AG04449 (cell line): ENCODE measurements around the gene KRT38.

Experiments used
- CTCF ChIA-PET: fragments of 350-600 bp; formaldehyde crosslinking; extraction: SDS; loops from one replicate; lab custom pipeline; 2021; ENCODE audit warnings: antibody characterized with exemption; lab: Yijun Ruan, JAX
- POLR2A ChIA-PET: fragments of 400-600, 350-600 bp; formaldehyde crosslinking; extraction: SDS; loops from one replicate; lab custom pipeline; 2020; ENCODE audit warnings: antibody characterized with exemption, inconsistent platforms; lab: Yijun Ruan, JAX
- DNase-seq: peaks from one replicate; pipeline ENCODE4 v3.0.0-alpha.2; 2010; ENCODE audit warnings: low read depth, low spot score
- H3K4me3 ChIP-seq: 2 replicates; pipeline ENCODE4 v1.5.1; 2011; ENCODE audit warnings: low read depth, mild to moderate bottlenecking, control low read depth, low read length
- TF ChIP-seq, protein P1 (sequence below): IDR thresholded peaks from one replicate; pipeline ENCODE4 v1.5.1; 2011; ENCODE audit warnings: mild to moderate bottlenecking, moderate library complexity, low read length, control low read depth, inconsistent platforms; ENCODE audit not compliant: insufficient read depth; ENCODE audit errors: missing control alignments

The KRT38 gene

DNA sequence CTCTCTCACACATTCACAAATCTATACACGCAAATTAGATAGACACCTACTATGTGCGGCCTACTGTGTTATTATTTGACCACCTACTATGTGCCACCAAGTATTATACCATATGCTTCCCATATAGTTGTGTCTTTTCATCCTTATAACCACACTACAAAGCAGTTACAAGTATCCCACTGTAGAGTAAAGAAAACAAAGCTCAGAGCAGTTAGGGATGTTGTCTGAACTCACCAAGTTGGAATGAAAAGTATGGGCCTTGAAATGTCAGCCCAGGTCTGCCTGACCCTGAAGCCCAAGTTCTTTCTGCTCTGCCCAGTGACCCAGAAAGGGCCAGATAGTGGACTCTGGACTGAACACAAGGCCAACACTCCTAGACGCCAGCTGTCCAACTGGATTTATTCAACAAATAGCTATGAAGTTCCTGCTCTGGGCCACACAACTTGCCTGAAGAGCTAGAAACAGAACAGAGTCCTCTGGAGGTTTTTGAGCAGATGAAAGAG is 24.9 kb downstream of the KRT38 start:
- TF ChIP-seq, protein P1, sequence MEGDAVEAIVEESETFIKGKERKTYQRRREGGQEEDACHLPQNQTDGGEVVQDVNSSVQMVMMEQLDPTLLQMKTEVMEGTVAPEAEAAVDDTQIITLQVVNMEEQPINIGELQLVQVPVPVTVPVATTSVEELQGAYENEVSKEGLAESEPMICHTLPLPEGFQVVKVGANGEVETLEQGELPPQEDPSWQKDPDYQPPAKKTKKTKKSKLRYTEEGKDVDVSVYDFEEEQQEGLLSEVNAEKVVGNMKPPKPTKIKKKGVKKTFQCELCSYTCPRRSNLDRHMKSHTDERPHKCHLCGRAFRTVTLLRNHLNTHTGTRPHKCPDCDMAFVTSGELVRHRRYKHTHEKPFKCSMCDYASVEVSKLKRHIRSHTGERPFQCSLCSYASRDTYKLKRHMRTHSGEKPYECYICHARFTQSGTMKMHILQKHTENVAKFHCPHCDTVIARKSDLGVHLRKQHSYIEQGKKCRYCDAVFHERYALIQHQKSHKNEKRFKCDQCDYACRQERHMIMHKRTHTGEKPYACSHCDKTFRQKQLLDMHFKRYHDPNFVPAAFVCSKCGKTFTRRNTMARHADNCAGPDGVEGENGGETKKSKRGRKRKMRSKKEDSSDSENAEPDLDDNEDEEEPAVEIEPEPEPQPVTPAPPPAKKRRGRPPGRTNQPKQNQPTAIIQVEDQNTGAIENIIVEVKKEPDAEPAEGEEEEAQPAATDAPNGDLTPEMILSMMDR = no peak
- ChIA-PET CTCF (interaction anchor here (0.8 to 1.3 kb wide), 5 partner anchors 12 to 232 kb away, joined by 3 to 6 read pairs (median 3); partner anchors contain the start of gene KRT34), POLR2A (interaction anchor here (0.6 to 1.2 kb wide), 2 partner anchors 12 to 593 kb away, joined by 3 to 4 read pairs; partner anchors contain the start of gene KRT10)
- no peak overlapping the region for H3K4me3 ChIP-seq
- no peak for DNase-seq

DNA sequence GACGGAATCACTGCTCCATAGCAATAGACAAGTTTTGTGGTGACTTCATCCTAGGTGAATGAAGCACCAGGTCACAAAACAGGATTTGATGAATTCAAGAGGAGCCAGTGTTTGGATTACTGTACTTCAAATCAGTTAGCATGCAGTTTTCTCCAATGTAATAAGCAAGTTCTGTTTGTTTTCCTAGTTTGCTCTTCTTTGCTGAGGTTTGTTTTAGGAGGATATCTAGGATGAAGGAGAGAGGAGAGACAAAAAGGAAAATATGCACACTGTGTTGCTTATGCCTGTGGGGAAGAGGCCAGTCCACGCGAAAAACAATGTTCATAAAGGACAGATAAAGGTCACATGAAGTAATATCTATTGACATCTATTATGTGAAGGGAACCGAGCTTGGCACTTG is 25.4 kb downstream of the KRT38 start:
- no peak for DNase-seq
- POLR2A ChIA-PET = interaction anchor here (1.2 kb wide), 1 partner anchor 11 kb away, joined by 4 read pairs; no protein-coding TSS in a partner anchor
- no peak overlapping the region for H3K4me3 ChIP-seq
- CTCF ChIA-PET = interaction anchor here (1.1 to 1.3 kb wide), 4 partner anchors 12 to 233 kb away, joined by 3 to 6 read pairs (median 4); partner anchors contain the start of gene KRT34
- TF ChIP-seq, protein P1 = no peak

DNA sequence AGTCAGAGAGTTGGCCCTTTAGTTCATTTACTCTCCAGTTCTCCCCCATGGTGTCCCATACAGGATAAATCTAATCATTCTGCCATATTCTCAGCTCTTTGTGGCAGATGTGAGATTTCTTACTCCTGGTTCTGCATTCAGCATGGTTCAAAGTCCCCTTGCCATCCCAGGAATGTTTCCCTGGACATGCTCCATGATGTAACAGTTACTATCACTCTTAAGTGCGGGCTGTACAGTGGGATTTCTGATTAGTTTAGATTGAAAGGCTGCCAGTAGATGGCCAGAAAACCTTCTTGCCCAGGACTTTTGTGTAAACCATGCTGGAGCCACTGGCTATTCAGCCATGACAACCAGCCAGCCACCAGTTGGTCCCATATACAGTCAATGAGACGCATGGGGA is 26.8 kb downstream of the KRT38 start:
- POLR2A ChIA-PET = interaction anchor here (1.4 kb wide), 1 partner anchor 10 kb away, joined by 4 read pairs; no protein-coding TSS in a partner anchor
- TF ChIP-seq, protein P1 = no peak

DNA sequence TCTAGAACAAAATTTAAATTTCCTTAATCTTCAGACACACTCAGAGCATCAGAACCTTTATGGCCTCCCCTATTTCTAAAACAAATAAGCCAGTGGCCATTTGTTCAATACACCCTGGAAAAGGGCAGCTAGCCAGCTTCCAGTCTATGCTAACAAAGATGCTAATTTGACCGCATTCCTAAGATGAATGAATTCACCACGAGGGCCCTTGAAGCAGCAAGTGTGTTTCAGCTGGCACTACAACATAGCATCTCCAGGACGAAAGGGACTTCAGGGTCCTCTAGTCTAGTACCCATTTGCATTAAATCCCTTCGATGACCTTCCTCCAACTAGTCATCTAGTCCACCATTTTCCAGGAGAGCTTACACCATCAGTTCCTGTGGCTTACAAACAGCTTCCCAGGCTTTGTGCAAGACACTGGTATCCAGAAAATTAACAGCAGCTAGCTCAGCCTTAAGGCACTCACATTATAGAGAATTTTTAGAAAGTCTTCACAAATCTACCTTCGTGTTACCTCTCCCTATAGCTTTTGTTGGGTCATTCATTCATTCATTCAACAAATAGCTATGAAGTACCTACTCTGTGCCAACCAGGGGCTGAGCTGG is 27.3 kb downstream of the KRT38 start:
- DNase-seq = no peak
- CTCF ChIA-PET = interaction anchor here (0.7 kb wide), 1 partner anchor 9 kb away, joined by 4 read pairs; no protein-coding TSS in a partner anchor
- POLR2A ChIA-PET = interaction anchor here (1.4 kb wide), 1 partner anchor 10 kb away, joined by 4 read pairs; no protein-coding TSS in a partner anchor
- no peak overlapping the region for H3K4me3 ChIP-seq
- TF ChIP-seq, protein P1 = no peak

More for the DNA sequence above, 26.8 kb downstream of the KRT38 start:
- DNase-seq = no peak
- no peak overlapping the region for H3K4me3 ChIP-seq
- CTCF ChIA-PET = interaction anchor here (0.7 kb wide), 1 partner anchor 9 kb away, joined by 4 read pairs; no protein-coding TSS in a partner anchor

DNA sequence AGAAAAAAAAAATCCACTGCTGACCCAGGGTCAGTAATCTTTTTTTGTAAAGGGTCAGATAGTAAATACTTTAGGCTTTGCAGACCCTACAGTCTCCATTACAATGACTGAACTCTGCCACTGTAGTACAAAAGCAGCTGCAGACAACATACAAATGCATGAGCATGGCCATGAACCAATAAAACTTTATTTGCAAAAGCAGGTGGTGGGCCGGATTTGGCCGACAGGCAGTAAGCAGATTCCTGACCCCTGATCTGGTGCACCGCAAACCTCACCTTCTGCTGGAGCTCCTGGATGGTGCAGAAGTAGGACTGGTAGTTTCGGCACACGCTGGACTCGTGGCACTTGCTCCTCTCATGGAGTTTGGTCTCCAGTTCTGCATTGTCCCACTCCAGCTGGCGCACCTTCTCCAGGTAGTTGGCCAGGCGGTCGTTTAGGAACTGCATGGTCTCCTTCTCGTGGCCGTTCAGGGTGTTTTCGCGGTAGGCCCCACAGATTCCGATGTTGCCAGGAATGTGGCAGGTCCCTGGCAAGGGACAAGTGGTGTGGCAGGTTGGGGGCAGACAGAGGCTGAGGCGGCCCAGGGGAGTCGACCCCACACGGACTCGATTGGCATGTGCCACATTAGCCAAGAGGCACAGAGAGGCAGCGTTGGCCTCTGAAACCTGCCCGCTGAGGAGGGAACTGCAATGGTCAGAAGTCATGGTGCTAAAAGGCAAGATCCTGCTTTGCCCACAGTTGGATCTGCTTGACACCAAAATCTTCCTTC is 29.5 kb downstream of the KRT38 start:
- CTCF ChIA-PET = interaction anchor here (1.1 to 1.2 kb wide), 2 partner anchors 15 to 18 kb away, joined by 3 read pairs; no protein-coding TSS in a partner anchor
- POLR2A ChIA-PET = no interaction called here
- TF ChIP-seq, protein P1 = no peak
- no peak for DNase-seq
- H3K4me3 ChIP-seq = no peak overlapping the region
